Measurements from ENCODE around the gene TBC1D1. TPM values are rescaled to one million over a fixed set of nuclear protein-coding genes. Genes with fewer than 3 reads are reported as not detected.
A peak's percentile ranks its signal among the peaks of the same experiment; 100 is the strongest.

Gene TBC1D1
- total RNA-seq, 1 experiment from 2014 or later, result 28.5 TPM

DNA sequence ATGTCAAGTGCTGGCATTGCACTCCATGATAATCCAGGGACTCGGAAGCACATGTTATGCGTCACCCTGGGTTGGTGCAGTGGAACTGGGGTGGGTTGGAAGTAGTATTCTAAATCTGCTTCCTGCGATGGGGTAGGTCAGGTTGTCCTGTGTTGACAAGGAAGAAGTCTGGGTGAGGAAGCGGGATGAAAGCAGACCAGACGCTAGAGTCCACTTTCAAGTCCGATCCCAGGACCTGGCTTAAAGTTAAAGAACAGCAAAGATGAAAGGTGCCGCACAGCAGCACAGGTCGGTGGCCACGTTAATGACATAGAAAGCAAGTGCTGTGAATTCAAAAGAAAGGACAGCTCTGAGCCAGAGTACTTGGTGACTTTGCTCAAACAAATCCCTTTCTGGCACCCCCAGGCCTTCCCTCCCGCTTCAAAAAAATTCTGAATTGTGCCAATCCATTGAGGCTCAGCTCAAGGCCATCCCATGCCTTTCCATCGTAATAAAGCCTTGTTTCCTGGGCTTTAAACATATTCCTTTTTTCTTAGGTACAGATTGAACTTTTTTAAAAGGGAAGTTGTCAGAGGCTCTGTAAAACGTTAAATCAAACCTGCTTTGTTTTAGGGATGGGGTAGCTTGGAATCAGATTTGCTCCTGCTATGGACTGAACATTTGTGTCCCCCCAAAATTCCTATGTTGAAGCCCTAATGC is 187.1 kb downstream of the TBC1D1 start:
- ChIA-PET POLR2A (interaction anchor here (0.6 to 0.9 kb wide), 2 partner anchors 19 to 147 kb away, joined by 5 to 7 read pairs; no protein-coding TSS in a partner anchor), CTCF (no interaction called here)
- no TSS peak for BruUV-seq (replicated peaks)
- no peaks in the 10 kb centered on the region for H3K9me3 ChIP-seq
- H3K4me3 Mint-ChIP-seq (ENCODE audit: unreplicated experiment), result no peak overlapping the region
- no peaks in the 10 kb centered on the region for H3K27me3 Mint-ChIP-seq (ENCODE audit: insufficient read depth, unreplicated experiment)
- no peak overlapping the region for H3K4me3 ChIP-seq (ENCODE audit: low read depth, low read length)
- peaks cover 8% of the 10 kb centered on the region for H3K36me3 Mint-ChIP-seq (ENCODE audit: insufficient read depth, unreplicated experiment)
- H3K4me1 ChIP-seq, result peaks cover 25% of the 10 kb centered on the region
- H3K36me3 ChIP-seq (ENCODE audit: control insufficient read depth, insufficient read depth, low read length), result no peaks in the 10 kb centered on the region
- no peaks in the 10 kb centered on the region for H3K9me3 Mint-ChIP-seq (ENCODE audit: unreplicated experiment)
- TF ChIP-seq, protein P1, sequence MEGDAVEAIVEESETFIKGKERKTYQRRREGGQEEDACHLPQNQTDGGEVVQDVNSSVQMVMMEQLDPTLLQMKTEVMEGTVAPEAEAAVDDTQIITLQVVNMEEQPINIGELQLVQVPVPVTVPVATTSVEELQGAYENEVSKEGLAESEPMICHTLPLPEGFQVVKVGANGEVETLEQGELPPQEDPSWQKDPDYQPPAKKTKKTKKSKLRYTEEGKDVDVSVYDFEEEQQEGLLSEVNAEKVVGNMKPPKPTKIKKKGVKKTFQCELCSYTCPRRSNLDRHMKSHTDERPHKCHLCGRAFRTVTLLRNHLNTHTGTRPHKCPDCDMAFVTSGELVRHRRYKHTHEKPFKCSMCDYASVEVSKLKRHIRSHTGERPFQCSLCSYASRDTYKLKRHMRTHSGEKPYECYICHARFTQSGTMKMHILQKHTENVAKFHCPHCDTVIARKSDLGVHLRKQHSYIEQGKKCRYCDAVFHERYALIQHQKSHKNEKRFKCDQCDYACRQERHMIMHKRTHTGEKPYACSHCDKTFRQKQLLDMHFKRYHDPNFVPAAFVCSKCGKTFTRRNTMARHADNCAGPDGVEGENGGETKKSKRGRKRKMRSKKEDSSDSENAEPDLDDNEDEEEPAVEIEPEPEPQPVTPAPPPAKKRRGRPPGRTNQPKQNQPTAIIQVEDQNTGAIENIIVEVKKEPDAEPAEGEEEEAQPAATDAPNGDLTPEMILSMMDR (IDR thresholded peaks at IDR 0.05; ENCODE audit: insufficient read depth in 1 of 2, low read depth in 1 of 2, low read length in 1 of 2, severe bottlenecking in 1 of 2, unreplicated experiment in 1 of 2), result no peak
- intact Hi-C loops (cut with micrococcal nuclease; ENCODE audit: unreplicated experiment), result no loop called here
- no peaks in the 10 kb centered on the region for H3K27me3 ChIP-seq (replicated peaks; ENCODE audit: control insufficient read depth, insufficient read depth, low read length)
- DNase-seq, result no peak
- peak overlapping the region; percentile 54 for H3K27ac Mint-ChIP-seq (ENCODE audit: unreplicated experiment)
- H3K4me1 Mint-ChIP-seq (ENCODE audit: low read depth, unreplicated experiment), result peaks cover 25% of the 10 kb centered on the region

DNA sequence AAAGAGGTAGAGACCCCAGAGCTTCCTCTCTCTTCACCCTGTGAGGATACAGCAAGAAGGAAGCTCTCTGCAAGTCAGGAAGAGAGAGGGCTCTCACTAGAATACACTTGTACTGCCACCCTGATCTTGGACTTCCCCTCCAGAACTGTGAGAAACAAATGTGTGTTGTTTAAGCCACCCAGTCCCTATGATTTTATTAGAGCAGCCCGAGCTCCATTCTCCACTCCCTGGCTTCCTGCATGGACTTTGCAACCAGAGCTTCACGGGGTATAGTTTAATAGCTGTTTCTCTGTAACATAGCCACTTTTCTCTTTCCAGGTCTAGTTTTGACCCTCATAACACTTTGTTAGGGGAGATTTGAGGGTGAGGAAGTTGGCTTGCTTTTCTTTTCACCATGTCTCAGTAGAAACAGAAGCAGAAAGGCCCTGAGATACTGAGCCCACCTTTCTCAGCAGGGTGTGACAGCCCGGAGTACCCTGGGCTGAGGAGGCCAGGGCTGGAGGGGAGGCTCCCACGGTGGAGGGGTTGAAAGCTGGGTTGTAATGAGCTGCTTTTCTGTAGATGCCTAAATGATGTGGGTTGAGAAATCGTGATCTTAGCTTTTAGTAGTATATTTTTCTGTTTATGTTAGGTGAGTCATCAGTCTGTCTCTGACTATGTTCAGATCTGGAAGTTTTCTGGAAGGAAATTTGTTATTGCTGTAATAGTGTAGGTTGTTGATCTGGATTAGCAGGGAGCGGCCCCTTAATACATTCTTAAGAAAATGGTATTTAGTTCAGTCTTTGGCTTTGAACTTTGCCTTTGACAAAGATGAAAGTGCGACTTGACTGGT is 187.9 kb downstream of the TBC1D1 start:
- H3K36me3 ChIP-seq (ENCODE audit: control insufficient read depth, insufficient read depth, low read length), result no peaks in the 10 kb centered on the region
- H3K4me3 ChIP-seq (ENCODE audit: low read depth, low read length), result no peak overlapping the region
- H3K9me3 Mint-ChIP-seq (ENCODE audit: unreplicated experiment), result no peaks in the 10 kb centered on the region
- peaks cover 27% of the 10 kb centered on the region for H3K4me1 Mint-ChIP-seq (ENCODE audit: low read depth, unreplicated experiment)
- H3K4me3 Mint-ChIP-seq (ENCODE audit: unreplicated experiment), result no peak overlapping the region
- peaks cover 25% of the 10 kb centered on the region for H3K4me1 ChIP-seq
- H3K27me3 Mint-ChIP-seq (ENCODE audit: insufficient read depth, unreplicated experiment), result no peaks in the 10 kb centered on the region
- H3K27ac Mint-ChIP-seq (ENCODE audit: unreplicated experiment), result peak overlapping the region; percentile 54
- POLR2A ChIA-PET, result interaction anchor here (0.6 to 0.9 kb wide), 2 partner anchors 18 to 147 kb away, joined by 5 to 7 read pairs; no protein-coding TSS in a partner anchor
- no peaks in the 10 kb centered on the region for H3K27me3 ChIP-seq (replicated peaks; ENCODE audit: control insufficient read depth, insufficient read depth, low read length)
- no peaks in the 10 kb centered on the region for H3K9me3 ChIP-seq
- TF ChIP-seq, protein P1 (IDR thresholded peaks at IDR 0.05; ENCODE audit: insufficient read depth in 1 of 2, low read depth in 1 of 2, low read length in 1 of 2, severe bottlenecking in 1 of 2, unreplicated experiment in 1 of 2), result no peak
- CTCF ChIA-PET, result no interaction called here
- no peak for DNase-seq
- intact Hi-C loops (cut with micrococcal nuclease; ENCODE audit: unreplicated experiment), result no loop called here
- no TSS peak for BruUV-seq (replicated peaks)
- H3K36me3 Mint-ChIP-seq (ENCODE audit: insufficient read depth, unreplicated experiment), result peaks cover 8% of the 10 kb centered on the region

DNA sequence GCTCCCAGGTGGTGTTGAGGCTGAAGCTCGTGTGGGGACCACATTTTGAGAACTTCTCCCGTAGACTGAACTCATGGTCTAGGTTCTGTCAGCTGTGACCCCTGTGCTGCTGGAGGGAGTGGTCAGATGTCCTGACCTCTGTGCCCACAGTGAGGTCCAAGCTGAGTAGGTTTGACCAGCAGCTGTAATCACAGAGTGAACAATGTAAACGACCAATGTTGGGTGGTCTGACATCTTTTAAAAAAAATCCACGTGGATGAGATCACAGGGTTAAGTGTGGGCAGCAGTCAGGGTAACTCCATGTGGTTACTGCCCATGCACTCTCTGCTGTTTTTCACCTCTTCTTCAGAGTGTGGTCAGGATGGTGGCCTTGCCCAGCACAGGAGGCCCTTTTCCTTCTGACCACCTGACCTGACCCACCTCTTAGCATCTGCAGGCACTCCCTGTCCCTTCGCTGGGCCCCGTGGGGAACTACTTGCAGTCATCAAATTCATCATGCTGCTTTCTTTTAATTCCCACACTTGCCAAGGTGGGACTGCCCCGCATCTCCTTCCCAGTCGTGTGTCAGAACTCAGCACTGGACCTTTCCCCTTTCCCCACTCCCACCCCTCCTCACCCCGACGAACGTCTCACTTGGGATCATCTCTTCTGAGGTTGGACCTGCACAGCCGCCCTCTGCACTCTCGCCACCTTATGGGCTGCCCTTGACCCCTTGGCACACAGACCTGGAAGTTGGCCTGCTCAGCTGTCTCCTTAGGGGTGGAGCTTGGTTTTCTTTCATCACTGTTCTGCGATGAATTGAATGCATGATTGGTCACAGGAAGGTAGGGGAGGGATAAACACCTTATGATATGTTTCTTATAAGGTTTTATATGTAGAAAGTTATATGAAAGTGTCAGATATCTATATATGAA is 189.4 kb downstream of the TBC1D1 start:
- DNase-seq, result no peak
- intact Hi-C loops (cut with micrococcal nuclease; ENCODE audit: unreplicated experiment), result no loop called here
- no peak overlapping the region for H3K4me3 ChIP-seq (ENCODE audit: low read depth, low read length)
- H3K27me3 Mint-ChIP-seq (ENCODE audit: insufficient read depth, unreplicated experiment), result no peaks in the 10 kb centered on the region
- H3K9me3 ChIP-seq, result no peaks in the 10 kb centered on the region
- H3K9me3 Mint-ChIP-seq (ENCODE audit: unreplicated experiment), result no peaks in the 10 kb centered on the region
- H3K27ac Mint-ChIP-seq (ENCODE audit: unreplicated experiment), result no peak overlapping the region
- H3K4me1 ChIP-seq, result peaks cover 20% of the 10 kb centered on the region
- H3K27me3 ChIP-seq (replicated peaks; ENCODE audit: control insufficient read depth, insufficient read depth, low read length), result no peaks in the 10 kb centered on the region
- TF ChIP-seq, protein P1 (IDR thresholded peaks at IDR 0.05; ENCODE audit: insufficient read depth in 1 of 2, low read depth in 1 of 2, low read length in 1 of 2, severe bottlenecking in 1 of 2, unreplicated experiment in 1 of 2), result no peak
- H3K36me3 Mint-ChIP-seq (ENCODE audit: insufficient read depth, unreplicated experiment), result peaks cover 8% of the 10 kb centered on the region
- H3K4me1 Mint-ChIP-seq (ENCODE audit: low read depth, unreplicated experiment), result peaks cover 27% of the 10 kb centered on the region
- no TSS peak for BruUV-seq (replicated peaks)
- ChIA-PET CTCF (no interaction called here), POLR2A (no interaction called here)
- no peaks in the 10 kb centered on the region for H3K36me3 ChIP-seq (ENCODE audit: control insufficient read depth, insufficient read depth, low read length)
- H3K4me3 Mint-ChIP-seq (ENCODE audit: unreplicated experiment), result no peak overlapping the region

Data from Caco-2 (cell line).